GM23248 (cell line): ENCODE measurements around the gene MAPK4. TPM values are rescaled to one million over a fixed set of nuclear protein-coding genes. Genes with fewer than 3 reads are reported as not detected.

Experiments used
- DNase-seq: peaks from one replicate; pipeline ENCODE4 v3.0.0-alpha.2; 2015
- H2AFZ ChIP-seq: fragments of 200-600 bp; sonication (generic); 2 replicates; pipeline ENCODE4 v1.6.1; 2016; ENCODE audit warnings: antibody characterized with exemption
- H3F3A ChIP-seq: fragments of 200-600 bp; sonication (generic); 2 replicates; pipeline ENCODE4 v1.6.1; 2016; ENCODE audit warnings: mild to moderate bottlenecking, antibody characterized with exemption, mixed run types; ENCODE audit not compliant: insufficient read depth
- H3K27ac ChIP-seq: fragments of 200-600 bp; sonication (generic); 2 replicates; pipeline ENCODE4 v1.5.1; 2016; ENCODE audit warnings: mild to moderate bottlenecking
- H3K27me3 ChIP-seq: fragments of 200-600 bp; sonication (generic); replicated peaks from 2 replicates; pipeline ENCODE4 v1.6.1; 2016; ENCODE audit warnings: mild to moderate bottlenecking; ENCODE audit not compliant: insufficient read depth
- H3K36me3 ChIP-seq: fragments of 200-600 bp; sonication (generic); 2 replicates; pipeline ENCODE4 v1.6.1; 2016; ENCODE audit warnings: low read depth, mild to moderate bottlenecking
- H3K4me1 ChIP-seq: fragments of 200-600 bp; sonication (generic); 2 replicates; pipeline ENCODE4 v1.6.1; 2016; ENCODE audit warnings: mild to moderate bottlenecking; ENCODE audit not compliant: insufficient read depth
- H3K4me2 ChIP-seq: fragments of 200-600 bp; sonication (generic); one replicate; pipeline ENCODE4 v1.6.1; 2016; ENCODE audit warnings: mild to moderate bottlenecking; ENCODE audit not compliant: unreplicated experiment
- H3K4me3 ChIP-seq: fragments of 200-600 bp; sonication (generic); 2 replicates; pipeline ENCODE4 v1.5.1; 2016; ENCODE audit warnings: mild to moderate bottlenecking
- H3K79me2 ChIP-seq: fragments of 200-600 bp; sonication (generic); 2 replicates; pipeline ENCODE4 v1.6.1; 2016; ENCODE audit warnings: mild to moderate bottlenecking; ENCODE audit not compliant: insufficient read depth
- H3K9ac ChIP-seq: fragments of 200-600 bp; sonication (generic); 2 replicates; pipeline ENCODE4 v1.6.1; 2016; ENCODE audit warnings: mild to moderate bottlenecking
- H3K9me2 ChIP-seq: fragments of 200-600 bp; sonication (generic); 2 replicates; pipeline ENCODE4 v1.6.1; 2016; ENCODE audit warnings: mixed run types, mild to moderate bottlenecking, moderate library complexity; ENCODE audit not compliant: insufficient read depth
- H3K9me3 ChIP-seq: fragments of 200-600 bp; sonication (generic); one replicate; pipeline ENCODE4 v1.6.1; 2017; ENCODE audit warnings: low read depth
- H4K20me1 ChIP-seq: fragments of 200-600 bp; sonication (generic); 2 replicates; pipeline ENCODE4 v1.6.0; 2016; ENCODE audit not compliant: insufficient read depth
- EZH2 ChIP-seq: fragments of 200-600 bp; sonication (generic); IDR thresholded peaks from 2 replicates; pipeline ENCODE4 v1.6.1; 2018; ENCODE audit warnings: antibody characterized with exemption, mild to moderate bottlenecking; ENCODE audit not compliant: insufficient read depth, poor library complexity, severe bottlenecking
- EZH2phosphoT487 ChIP-seq: fragments of 200-600 bp; sonication (generic); IDR thresholded peaks from 2 replicates; pipeline ENCODE4 v1.6.1; 2018; ENCODE audit warnings: antibody characterized with exemption, moderate library complexity, mild to moderate bottlenecking, low read depth; ENCODE audit not compliant: insufficient read depth
- WGBS, 2 experiments: methylation state at CpG; one replicate each; pipeline ENCODE4 v1.1.6; 2015 to 2017; ENCODE audit warnings: low lambda C conversion rate in 2 of 2, low coverage in 1 of 2; ENCODE audit errors: missing lambda C conversion rate in 2 of 2; 5-methylcytosine and 5-hydroxymethylcytosine counted together
- in situ Hi-C: fragments of 300-500 bp; cut with MboI; formaldehyde crosslinking; loops from 2 replicates; pipeline ENCODE4 v1.15.0; 2020
- polyA plus RNA-seq: library from polyadenylated mRNA; unstranded; fragments of >200 nt; fragmentation: Nextera tagmentation; extraction: Ambion mirVana; gene quantifications from 2 replicates; pipeline ENCODE4 v1.2.1, GENCODE V29; 2016
- total RNA-seq: library from RNA; depleted of rRNA; stranded (reverse); fragments of >200 nt; shearing (Covaris generic); gene quantifications from 2 replicates; pipeline ENCODE4 v1.2.3, GENCODE V29; 2014

Gene MAPK4
- total and polyA plus RNA-seq, 2 experiments from 2014 or later = 0.22 TPM; not detected in 1

DNA sequence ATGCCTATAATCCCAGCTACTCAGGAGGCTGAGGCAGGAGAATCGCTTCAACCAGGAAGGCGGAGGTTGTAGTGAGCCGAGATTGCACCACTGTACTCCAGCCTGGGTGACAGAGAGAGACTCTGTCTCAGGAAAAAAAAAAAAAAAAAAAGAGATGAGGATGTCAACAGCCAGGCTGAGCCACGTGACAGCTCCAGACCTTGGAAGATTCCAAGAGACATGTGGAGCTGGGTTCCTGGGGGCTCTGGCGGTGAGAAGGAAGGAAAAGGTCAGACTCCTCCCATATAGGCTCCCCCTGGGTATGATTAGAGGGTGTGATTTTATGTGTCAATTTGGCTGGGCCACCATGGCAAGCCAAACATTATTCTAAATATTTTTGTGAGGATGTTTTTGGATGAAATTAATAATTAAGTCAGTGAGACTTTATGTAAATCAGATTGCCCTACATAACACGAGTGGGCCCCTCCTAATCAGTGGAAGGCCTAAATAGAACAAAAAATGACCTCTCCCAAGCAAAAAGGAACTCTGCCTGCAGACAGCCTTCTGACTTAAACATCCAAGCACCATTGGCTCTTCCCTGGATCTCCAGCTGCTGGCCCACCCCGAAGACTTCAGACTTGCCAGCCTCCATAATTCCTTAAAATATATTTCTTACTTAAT lies 178.3 kb downstream of the MAPK4 start:
- Histone ChIP-seq H3K4me1 (no peaks in the 10 kb centered on the region), H4K20me1 (no peaks in the 10 kb centered on the region), H2AFZ (no peak overlapping the region), H3K27me3 (no peaks in the 10 kb centered on the region; the same call in 1 of the 2 replicates), H3F3A (no peaks in the 10 kb centered on the region), H3K9ac (no peak overlapping the region), H3K9me3 (no peaks in the 10 kb centered on the region), H3K27ac (no peak overlapping the region), H3K79me2 (no peaks in the 10 kb centered on the region), H3K4me3 (no peak overlapping the region), H3K4me2 (no peak overlapping the region), H3K9me2 (no peaks in the 10 kb centered on the region), H3K36me3 (no peaks in the 10 kb centered on the region)
- WGBS, 2 experiments = 44 to 47% methylated on average over 7 of the region's 7 CpGs
- TF ChIP-seq EZH2 (no peak), EZH2phosphoT487 (no peak)
- in situ Hi-C loops = no loop called here
- no peak for DNase-seq

DNA sequence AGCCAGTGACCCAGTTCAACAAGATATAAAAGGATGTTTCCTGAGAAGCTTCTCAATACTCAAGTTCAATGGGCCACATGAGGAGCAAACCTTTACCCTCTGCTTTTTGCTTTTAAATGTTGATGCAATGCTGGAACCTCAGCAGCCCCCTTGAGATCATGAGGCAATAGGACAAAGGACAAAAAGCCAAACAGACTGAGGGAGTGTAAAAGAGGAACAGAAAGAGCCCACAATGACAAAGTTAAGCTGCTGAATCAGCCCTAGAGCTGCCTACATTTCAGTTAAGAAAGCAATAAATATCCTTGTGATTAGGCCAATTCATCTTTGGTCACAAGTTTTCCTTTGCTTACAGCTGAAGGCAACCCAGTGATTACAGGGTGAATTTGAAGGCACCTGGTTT lies 183.1 kb downstream of the MAPK4 start:
- no peak overlapping the region for H2AFZ ChIP-seq
- no peaks in the 10 kb centered on the region for H3K79me2 ChIP-seq
- H4K20me1 ChIP-seq = no peaks in the 10 kb centered on the region
- no peak overlapping the region for H3K27ac ChIP-seq
- no peaks in the 10 kb centered on the region for H3K9me3 ChIP-seq
- no peak overlapping the region for H3K9ac ChIP-seq
- H3K4me3 ChIP-seq = no peak overlapping the region
- H3K4me1 ChIP-seq = no peaks in the 10 kb centered on the region
- H3K9me2 ChIP-seq = no peaks in the 10 kb centered on the region
- H3K36me3 ChIP-seq = no peaks in the 10 kb centered on the region
- in situ Hi-C loops = no loop called here
- no peak for DNase-seq
- peaks cover 10% of the 10 kb centered on the region; the same call in 1 of the 2 replicates for H3K27me3 ChIP-seq
- no peak overlapping the region for H3K4me2 ChIP-seq
- TF ChIP-seq EZH2 (no peak), EZH2phosphoT487 (no peak)
- H3F3A ChIP-seq = no peaks in the 10 kb centered on the region

GRCh38 chr18:50744253-50744652 lies 184.4 kb downstream of the MAPK4 start:
- no peak overlapping the region for H3K27ac ChIP-seq
- H3K79me2 ChIP-seq = no peaks in the 10 kb centered on the region
- no peak overlapping the region for H2AFZ ChIP-seq
- no peaks in the 10 kb centered on the region for H3F3A ChIP-seq
- no peaks in the 10 kb centered on the region for H3K4me1 ChIP-seq
- no peak overlapping the region for H3K9ac ChIP-seq
- peaks cover 10% of the 10 kb centered on the region; the same call in 1 of the 2 replicates for H3K27me3 ChIP-seq
- no peaks in the 10 kb centered on the region for H4K20me1 ChIP-seq
- no peaks in the 10 kb centered on the region for H3K36me3 ChIP-seq
- WGBS, 2 experiments = 41 to 44% methylated on average over 4 of the region's 4 CpGs
- TF ChIP-seq EZH2phosphoT487 (no peak), EZH2 (no peak)
- H3K9me3 ChIP-seq = no peaks in the 10 kb centered on the region
- in situ Hi-C loops = no loop called here
- H3K4me3 ChIP-seq = no peak overlapping the region
- H3K4me2 ChIP-seq = no peak overlapping the region
- H3K9me2 ChIP-seq = no peaks in the 10 kb centered on the region
- DNase-seq = no peak

GRCh38 chr18:50745945-50746344 lies 186.1 kb downstream of the MAPK4 start:
- TF ChIP-seq EZH2phosphoT487 = no peak
- TF ChIP-seq EZH2 = no peak
- Histone ChIP-seq H3K9ac (no peak overlapping the region), H3K4me1 (no peaks in the 10 kb centered on the region), H4K20me1 (no peaks in the 10 kb centered on the region), H3K79me2 (no peaks in the 10 kb centered on the region), H3K9me3 (no peaks in the 10 kb centered on the region), H3K36me3 (no peaks in the 10 kb centered on the region), H3K4me3 (no peak overlapping the region), H3K9me2 (no peaks in the 10 kb centered on the region), H3K4me2 (no peak overlapping the region), H3F3A (no peaks in the 10 kb centered on the region), H2AFZ (no peak overlapping the region), H3K27ac (no peak overlapping the region), H3K27me3 (peaks cover 10% of the 10 kb centered on the region; the same call in 1 of the 2 replicates)
- DNase-seq = no peak
- 5 to 7% methylated on average over 5 of the region's 5 CpGs for WGBS, 2 experiments
- in situ Hi-C loops = no loop called here

GRCh38 chr18:50747849-50748242 lies 188.0 kb downstream of the MAPK4 start:
- no peaks in the 10 kb centered on the region for H3K36me3 ChIP-seq
- H3K27me3 ChIP-seq = peaks cover 10% of the 10 kb centered on the region; the same call in 1 of the 2 replicates
- no peak overlapping the region for H2AFZ ChIP-seq
- H3K9ac ChIP-seq = no peak overlapping the region
- in situ Hi-C loops = no loop called here
- TF ChIP-seq EZH2 (no peak), EZH2phosphoT487 (no peak)
- 0% methylated on average over 1 of the region's 1 CpG for WGBS, 2 experiments
- no peaks in the 10 kb centered on the region for H3K9me2 ChIP-seq
- H4K20me1 ChIP-seq = no peaks in the 10 kb centered on the region
- H3K4me2 ChIP-seq = no peak overlapping the region
- H3F3A ChIP-seq = no peaks in the 10 kb centered on the region
- H3K27ac ChIP-seq = no peak overlapping the region
- no peak for DNase-seq
- no peaks in the 10 kb centered on the region for H3K4me1 ChIP-seq
- no peaks in the 10 kb centered on the region for H3K9me3 ChIP-seq
- H3K4me3 ChIP-seq = no peak overlapping the region
- no peaks in the 10 kb centered on the region for H3K79me2 ChIP-seq
